RWPE1 (cell line): ENCODE results near the gene TP63.

Experiments
- CTCF ChIA-PET: fragments of 350-600 bp; sonication (Branson Sonifier 250); formaldehyde crosslinking; extraction: SDS; loops from one replicate; lab custom pipeline; 2021; lab: Yijun Ruan, JAX
- POLR2A ChIA-PET: fragments of 400-600 bp; formaldehyde crosslinking; extraction: SDS; loops from one replicate; lab custom pipeline; 2020; ENCODE audit warnings: antibody characterized with exemption; ENCODE audit not compliant: low non-redundant PET; lab: Yijun Ruan, JAX
- DNase-seq: peaks from one replicate; pipeline ENCODE4 v3.0.0; 2012; ENCODE audit warnings: low spot score
- H3K27ac ChIP-seq: fragments of 450-650 bp; 2 replicates; pipeline ENCODE4 v1.5.1; 2017
- TF ChIP-seq, protein P1 (sequence below): fragments of 450-650 bp; conservative IDR thresholded peaks from 2 replicates; pipeline ENCODE4 v1.5.1; 2017; ENCODE audit warnings: low read depth, mild to moderate bottlenecking

The TP63 gene

DNA sequence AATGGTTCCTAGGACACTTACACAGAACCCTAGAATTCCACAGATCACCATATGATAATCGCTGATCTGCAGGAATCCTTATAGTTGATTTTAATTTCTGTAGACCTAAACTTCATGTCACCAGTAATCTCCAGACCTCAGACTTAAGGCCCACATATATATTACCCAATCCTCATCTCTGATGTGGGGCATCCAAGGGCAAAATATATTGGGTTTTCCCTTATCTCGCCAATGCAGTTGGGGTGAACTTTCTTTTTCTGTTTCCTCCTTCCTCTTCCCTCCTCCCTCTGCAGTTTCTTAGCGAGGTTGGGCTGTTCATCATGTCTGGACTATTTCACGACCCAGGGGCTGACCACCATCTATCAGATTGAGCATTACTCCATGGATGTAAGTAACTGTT, 259.3 kb downstream of the TP63 start:
- ChIA-PET POLR2A (no interaction called here), CTCF (no interaction called here)

DNA sequence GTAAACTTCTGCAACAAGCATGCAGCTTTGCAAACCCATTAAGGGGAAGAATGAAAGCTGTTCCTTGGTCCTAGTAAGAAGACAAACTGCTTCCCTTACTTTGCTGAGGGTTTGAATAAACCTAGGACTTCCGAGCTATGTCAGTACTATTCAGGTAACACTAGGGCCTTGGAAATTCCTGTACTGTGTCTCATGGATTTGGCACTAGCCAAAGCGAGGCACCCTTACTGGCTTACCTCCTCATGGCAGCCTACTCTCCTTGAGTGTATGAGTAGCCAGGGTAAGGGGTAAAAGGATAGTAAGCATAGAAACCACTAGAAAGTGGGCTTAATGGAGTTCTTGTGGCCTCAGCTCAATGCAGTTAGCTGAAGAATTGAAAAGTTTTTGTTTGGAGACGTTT, 265.3 kb downstream of the TP63 start:
- CTCF ChIA-PET: interaction anchor here (0.6 kb wide), 1 partner anchor 64 kb away, joined by 4 read pairs; no protein-coding TSS in a partner anchor
- POLR2A ChIA-PET: no interaction called here
- H3K27ac ChIP-seq: no peak overlapping the region
- no peak for DNase-seq
- TF ChIP-seq, protein P1, sequence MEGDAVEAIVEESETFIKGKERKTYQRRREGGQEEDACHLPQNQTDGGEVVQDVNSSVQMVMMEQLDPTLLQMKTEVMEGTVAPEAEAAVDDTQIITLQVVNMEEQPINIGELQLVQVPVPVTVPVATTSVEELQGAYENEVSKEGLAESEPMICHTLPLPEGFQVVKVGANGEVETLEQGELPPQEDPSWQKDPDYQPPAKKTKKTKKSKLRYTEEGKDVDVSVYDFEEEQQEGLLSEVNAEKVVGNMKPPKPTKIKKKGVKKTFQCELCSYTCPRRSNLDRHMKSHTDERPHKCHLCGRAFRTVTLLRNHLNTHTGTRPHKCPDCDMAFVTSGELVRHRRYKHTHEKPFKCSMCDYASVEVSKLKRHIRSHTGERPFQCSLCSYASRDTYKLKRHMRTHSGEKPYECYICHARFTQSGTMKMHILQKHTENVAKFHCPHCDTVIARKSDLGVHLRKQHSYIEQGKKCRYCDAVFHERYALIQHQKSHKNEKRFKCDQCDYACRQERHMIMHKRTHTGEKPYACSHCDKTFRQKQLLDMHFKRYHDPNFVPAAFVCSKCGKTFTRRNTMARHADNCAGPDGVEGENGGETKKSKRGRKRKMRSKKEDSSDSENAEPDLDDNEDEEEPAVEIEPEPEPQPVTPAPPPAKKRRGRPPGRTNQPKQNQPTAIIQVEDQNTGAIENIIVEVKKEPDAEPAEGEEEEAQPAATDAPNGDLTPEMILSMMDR: no peak

More for the DNA sequence above, 259.3 kb downstream of the TP63 start:
- no peak overlapping the region for H3K27ac ChIP-seq
- no peak for DNase-seq
- TF ChIP-seq, protein P1: no peak

DNA sequence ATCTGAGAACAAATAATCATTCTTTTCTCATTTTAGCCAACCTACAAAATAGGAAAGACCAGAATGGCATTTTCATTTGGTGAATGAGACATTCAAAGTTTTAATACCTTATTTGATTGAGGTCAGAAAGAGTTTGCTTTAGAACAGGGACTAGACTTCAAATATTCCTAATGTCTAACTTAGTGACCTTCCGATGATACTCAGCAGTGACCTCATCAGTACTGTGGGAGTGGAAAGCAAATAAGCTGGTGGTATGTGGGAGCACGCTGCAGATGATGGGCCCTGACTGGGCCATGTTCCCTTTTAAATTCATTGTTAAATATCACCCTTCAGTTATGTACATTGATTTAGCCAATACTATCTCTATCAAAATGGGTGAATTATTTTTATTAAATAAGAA, 266.2 kb downstream of the TP63 start:
- POLR2A ChIA-PET: no interaction called here
- H3K27ac ChIP-seq: no peak overlapping the region
- TF ChIP-seq, protein P1: no peak
- DNase-seq: no peak
- CTCF ChIA-PET: no interaction called here

DNA sequence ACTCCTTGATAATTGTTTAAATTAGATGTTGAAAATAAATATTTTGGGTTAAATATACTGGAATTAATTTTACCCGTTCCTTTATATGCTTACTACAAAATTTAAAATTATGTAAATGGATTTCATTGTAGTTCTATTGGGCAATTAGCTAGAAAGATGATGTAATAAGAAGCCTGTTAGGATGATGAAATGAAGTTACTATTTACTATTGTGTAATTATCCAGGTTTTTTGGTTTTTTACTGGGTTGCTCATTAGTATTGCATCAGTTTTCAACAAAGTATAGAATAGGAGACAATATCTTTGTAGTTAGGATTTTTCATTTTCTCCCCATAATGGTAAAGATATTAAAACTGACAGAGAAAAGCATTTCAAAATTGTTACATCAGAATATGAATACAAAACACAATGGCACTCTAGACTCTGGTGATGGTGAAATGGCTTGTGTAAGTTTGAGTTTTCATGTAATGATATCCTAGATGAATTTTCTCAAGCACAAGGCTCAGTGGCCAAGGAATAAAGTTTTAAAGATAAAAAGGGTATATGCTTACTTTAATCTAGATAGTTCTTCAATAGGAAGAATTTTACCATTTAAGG, 267.5 kb downstream of the TP63 start:
- TF ChIP-seq, protein P1: no peak
- POLR2A ChIA-PET: no interaction called here

DNA sequence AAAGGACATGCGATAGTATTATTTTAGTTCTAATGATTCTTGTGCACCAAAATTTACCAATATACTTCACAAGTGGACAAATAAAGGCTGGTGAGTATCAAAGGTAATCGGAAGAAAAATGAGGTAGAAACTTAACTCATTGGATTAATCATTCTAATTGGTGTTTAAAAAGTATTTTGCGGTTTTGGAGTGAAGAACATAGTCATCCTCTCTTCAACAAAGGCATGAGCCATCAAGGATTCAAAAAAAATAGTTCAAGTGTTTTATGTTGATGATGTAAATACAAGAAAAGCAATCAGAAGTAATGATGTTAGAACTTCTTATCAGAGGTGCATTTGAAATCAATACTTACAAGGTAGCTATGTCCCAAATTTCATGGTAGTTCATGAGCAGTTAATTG, 268.0 kb downstream of the TP63 start:
- POLR2A ChIA-PET: no interaction called here
- H3K27ac ChIP-seq: no peak overlapping the region
- CTCF ChIA-PET: interaction anchor here (1.5 kb wide), 1 partner anchor 49 kb away, joined by 4 read pairs; no protein-coding TSS in a partner anchor
- no peak for DNase-seq
- TF ChIP-seq, protein P1: no peak

More for the DNA sequence above, 267.5 kb downstream of the TP63 start:
- CTCF ChIA-PET: interaction anchor here (0.5 kb wide), 1 partner anchor 744 kb away, joined by 3 read pairs; no protein-coding TSS in a partner anchor
- DNase-seq: no peak
- H3K27ac ChIP-seq: no peak overlapping the region

DNA sequence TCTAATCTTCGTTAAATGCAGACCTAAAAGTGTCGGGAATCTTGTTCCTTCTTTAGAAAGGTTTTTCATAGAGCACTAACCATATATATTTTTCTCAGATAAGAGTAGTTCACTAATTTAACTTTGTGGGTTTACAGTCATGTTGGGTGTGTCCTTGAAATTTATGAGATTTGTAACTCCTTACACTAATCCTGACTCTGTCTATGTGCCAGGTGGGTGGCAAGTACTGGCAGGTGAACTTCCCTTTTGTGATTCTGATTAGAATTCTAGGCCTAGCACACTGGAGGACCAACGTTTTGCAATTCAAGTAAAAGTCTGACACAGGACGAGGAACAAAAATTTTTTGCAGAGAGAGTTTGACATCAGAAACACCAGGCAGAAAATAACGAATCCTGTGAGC, 269.4 kb downstream of the TP63 start:
- DNase-seq: peak; percentile 69
- CTCF ChIA-PET: interaction anchor here (1.5 kb wide), 1 partner anchor 48 kb away, joined by 4 read pairs; no protein-coding TSS in a partner anchor
- TF ChIP-seq, protein P1: no peak
- H3K27ac ChIP-seq: peak overlapping the region; percentile 94
- POLR2A ChIA-PET: no interaction called here
